GM19193 (cell line): ENCODE data around the gene CORO2B.

Source experiments
- POLR2A ChIP-seq: IDR thresholded peaks from 4 replicates; pipeline ENCODE4 v1.6.1; 2011; ENCODE audit not compliant: insufficient read depth, insufficient read length; ENCODE audit errors: extremely low read depth

CORO2B gene

GRCh38 chr15:68550498-68551295, 28.1 kb upstream of the CORO2B start:
- TF ChIP-seq POLR2A = no peak

GRCh38 chr15:68551296-68551635, 27.5 kb upstream of the CORO2B start:
- TF ChIP-seq POLR2A = no peak

DNA sequence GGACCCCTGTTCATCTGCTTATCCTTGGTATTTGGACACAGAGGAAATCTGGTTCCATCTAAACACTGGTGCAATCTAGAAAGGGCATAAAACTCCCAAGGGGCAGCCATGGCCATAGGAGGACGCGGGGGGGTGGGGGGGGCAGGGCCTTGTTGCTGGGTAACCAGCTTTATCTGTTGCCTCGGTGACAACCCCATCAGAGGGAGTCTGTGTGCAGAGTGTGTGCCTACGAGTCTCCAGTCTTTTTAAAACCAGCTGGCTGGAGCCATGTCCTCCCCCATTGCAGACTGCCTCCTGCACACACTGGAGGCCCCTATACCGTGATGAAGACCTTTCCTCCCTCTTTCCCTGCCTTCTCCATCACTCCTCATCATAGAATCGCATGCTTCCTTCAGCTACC, 26.4 kb upstream of the CORO2B start:
- TF ChIP-seq POLR2A = no peak

- no peak for TF ChIP-seq POLR2A
Measured at GRCh38 chr15:68552773-68553172, 26.0 kb upstream of the CORO2B start.

- TF ChIP-seq POLR2A = no peak
Measured at GRCh38 chr15:68553314-68553993, 25.3 kb upstream of the CORO2B start.

DNA sequence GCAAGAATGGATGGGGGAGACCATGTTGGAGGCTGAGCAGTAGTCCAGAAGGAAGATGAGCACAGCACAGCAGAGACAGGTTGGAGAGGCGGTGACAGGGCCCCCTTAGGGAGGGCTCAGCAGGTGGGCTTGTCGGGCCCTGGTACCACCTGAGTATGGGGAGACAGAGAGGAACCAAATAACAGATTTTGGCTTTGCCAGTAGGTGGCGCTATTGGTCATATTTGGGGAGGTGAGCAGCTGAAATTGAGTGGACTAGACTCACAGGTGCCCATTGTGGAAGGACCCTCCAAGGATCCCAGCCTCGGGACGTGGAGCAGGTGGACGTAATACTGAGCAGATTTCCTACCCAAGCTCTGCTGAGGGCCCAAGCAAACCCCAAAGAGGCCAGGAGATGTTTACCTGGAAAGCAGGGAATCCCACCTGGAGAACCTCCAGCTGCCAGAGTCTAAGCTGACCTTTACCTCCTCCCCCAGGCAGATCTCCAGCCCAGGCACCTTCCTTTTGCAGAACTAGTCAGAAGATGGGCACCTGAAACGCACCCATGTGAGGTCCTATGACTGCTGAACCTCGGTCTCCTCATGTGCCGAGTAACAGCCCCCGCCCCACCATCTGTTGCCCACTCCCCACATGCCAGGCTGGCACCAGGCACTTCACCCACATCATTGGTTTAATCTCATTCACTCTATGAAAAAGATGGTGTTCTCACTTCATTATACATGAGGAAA, 24.6 kb upstream of the CORO2B start:
- no peak for TF ChIP-seq POLR2A

DNA sequence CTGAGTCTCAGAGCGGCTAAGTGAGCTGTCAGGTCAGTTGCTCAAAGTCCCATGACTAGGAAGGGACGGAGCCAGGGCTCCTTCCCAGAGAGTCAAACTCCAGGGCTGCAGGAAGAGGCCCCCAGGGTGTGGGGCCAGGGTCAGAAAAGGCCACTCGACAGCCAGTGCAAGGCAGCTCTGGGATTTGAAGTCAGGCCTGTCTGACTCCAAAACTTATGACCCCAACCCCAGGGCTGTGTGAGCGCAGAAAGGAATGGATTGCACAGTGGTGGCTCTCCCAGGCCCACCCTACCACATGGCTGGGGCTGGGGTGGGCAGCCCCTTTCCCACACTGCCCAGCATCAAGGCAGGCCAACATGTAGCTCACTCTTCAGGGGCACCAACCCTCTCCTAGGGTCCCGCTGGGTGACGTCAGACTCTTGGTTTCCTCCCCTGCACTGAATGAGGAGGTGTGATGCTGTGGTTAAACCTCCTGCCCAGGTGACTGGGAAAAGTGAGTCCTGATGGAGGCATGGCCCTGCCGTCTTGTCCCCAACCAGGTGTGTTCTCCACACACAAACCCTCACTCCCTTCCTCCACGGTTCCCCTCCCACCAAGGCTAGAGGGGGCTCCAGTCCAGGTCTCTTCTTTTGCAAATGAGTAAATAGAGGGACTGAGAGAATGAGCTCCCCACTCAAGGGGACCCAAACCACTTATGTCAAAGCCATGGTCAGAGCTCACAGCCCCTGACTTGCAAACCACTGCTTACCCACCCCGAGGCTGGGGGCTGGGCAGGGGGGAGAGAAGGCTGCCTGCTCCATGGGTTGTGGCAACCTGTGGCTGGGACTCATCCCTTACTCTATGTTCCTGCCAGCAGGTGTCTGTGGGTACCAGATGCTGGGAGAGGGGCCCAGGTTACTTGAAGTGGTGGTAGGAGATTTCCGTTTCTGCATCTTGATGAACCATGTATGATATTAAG, 23.8 kb upstream of the CORO2B start:
- no peak for TF ChIP-seq POLR2A

- no peak for TF ChIP-seq POLR2A
Measured at GRCh38 chr15:68555679-68556037, 23.1 kb upstream of the CORO2B start.

DNA sequence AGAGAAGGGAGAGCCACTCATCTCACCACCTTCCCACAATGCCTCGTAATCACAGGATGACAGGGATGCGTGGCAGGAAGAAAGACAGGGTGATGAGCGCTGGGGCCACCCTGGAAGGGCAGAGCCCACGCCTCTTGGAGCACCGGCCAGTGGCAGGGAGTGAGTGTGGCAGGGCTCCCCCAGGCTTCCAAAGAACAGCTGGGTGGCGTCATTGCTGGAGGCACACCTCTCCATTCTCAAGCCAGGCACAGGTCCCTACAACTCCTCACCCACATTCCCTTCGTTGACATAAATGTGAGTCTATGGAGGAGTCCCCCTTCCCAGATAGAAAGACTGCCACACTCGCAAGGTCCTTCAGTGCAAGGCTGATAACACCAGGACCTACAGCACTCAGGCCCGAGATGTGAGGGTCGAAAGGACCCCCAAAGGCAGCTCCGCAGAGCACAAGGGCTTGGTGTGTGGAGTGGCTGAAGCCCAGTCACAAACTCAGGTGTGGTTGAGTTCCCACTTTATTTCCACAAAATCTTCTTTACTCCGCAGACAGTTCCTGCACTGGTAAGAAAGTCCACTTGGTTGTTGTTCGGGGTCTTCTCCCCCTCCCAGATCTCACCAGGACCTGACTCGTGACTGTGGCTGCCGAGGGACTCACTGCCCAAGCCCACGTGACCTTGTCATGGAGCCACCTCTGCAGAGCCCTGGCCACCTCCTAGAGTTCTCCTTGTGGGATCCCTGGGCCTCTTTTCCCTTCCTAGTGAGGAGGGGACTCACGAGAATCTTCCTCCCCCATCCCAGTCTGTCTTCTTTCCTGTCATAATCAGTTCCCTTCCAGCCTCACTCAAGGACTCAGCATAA, 22.4 kb upstream of the CORO2B start:
- TF ChIP-seq POLR2A = no peak

DNA sequence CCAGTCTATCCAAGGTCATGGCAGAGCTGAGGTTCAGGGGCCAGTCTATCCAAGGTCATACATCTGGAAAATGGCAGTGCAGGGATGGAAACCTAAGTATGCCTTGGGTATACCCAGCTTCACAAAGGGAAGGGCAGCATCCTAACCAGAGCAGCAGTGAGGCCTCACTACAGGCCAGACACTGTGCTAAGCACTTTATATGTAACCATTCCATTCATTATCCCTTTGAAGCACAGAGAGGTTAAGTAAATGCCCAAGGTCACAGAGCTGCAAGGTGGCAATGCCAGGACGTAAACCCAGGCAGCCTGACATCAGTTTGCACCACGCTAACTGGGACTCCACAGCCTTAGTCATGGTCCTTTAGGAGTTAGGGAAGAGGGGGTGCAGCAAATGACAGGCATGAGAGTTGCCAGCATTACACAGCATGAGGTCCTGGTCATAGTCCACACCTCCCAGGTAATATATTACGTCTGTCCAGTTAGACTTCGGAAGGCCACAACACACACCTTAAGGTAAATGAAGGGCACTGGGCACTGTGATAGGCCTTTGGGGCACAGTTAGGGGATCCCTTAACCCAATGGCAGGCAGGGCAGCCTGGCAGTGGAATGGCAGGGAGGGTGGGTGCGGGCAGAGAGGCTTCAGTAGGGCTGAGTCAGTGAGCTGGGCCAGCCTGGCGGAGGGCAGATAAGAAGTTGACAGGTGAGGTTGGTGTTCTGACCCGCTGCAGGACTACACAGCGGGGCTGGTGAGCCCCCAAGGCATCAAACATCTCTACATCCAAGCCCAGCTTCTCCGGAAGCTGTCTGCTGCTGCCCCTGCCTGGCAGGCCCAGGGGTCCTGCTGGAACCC, 21.1 kb upstream of the CORO2B start:
- no peak for TF ChIP-seq POLR2A

GRCh38 chr15:68558318-68559305, 20.2 kb upstream of the CORO2B start:
- TF ChIP-seq POLR2A = no peak

DNA sequence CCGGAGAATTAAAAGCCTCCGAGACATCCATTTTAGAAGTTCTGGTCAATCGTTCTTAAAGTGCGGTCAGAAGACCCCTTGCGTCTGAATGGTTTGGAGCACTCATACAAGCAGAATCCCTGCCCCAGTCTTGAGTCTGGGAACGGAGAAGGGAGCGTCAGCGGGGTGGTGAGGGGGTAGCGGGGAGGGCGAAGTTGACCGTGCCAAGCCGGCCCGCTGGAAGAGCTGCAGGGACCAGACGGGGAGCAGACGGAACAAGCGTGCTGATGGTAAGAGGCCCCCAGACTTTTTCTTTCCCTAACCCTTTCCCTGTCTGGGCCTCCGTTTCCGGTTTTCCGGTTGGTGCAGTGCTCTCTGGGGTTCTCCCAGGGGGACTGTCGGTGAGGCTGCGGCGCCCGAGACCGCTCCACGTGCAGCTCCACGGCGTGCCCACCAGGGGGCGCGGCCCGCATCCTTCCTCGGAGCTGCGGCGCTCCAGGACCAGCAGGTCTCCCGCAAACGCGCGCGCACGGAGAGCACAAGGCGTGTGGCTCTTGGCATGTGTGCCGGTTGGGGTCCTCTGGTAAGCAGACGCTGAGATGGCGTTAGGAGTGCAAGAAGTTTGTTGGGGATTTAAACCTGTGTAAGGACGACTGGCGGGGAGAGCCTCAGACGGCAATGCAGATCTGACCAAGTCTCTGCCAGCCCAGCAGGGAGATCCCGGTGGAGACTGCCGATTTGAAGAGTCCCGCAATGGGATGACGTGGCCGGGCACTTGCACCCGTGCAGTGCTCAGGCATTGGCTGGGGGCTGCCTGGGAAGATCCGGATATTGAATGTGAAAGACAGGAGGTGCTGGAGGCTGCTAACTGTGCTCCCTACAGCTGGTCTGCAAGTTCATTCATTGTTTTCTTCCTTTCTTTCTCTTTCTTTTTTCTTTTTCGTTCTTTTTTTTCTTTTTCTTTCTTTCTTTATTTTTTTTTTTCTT, 19.2 kb upstream of the CORO2B start:
- no peak for TF ChIP-seq POLR2A
